Measurements from ENCODE around the gene FTO. TPM values are rescaled to one million over a fixed set of nuclear protein-coding genes. Genes with fewer than 3 reads are reported as not detected.

FTO gene
- total and polyA plus RNA-seq, 2 of the 13 experiments (the other 11 are each of a cell fraction or from before 2014, with no cell fraction given): 41.6 to 55.8 TPM

GRCh38 chr16:54176376-54176901, 472.5 kb downstream of the FTO start (continued):
- peak; percentile 92 for TF ChIP-seq DPF2 (CRISPR knock-in tag; IDR thresholded peaks at IDR 0.05; ENCODE audit: borderline replicate concordance, low read depth)
- TF ChIP-seq GZF1 (CRISPR knock-in tag; IDR thresholded peaks at IDR 0.05): peak; percentile 81; the same call in 1 of the 2 replicates
- peak; percentile 89 for TF ChIP-seq ZNF574 (CRISPR knock-in tag; IDR thresholded peaks at IDR 0.05)
- TF ChIP-seq, protein P1, sequence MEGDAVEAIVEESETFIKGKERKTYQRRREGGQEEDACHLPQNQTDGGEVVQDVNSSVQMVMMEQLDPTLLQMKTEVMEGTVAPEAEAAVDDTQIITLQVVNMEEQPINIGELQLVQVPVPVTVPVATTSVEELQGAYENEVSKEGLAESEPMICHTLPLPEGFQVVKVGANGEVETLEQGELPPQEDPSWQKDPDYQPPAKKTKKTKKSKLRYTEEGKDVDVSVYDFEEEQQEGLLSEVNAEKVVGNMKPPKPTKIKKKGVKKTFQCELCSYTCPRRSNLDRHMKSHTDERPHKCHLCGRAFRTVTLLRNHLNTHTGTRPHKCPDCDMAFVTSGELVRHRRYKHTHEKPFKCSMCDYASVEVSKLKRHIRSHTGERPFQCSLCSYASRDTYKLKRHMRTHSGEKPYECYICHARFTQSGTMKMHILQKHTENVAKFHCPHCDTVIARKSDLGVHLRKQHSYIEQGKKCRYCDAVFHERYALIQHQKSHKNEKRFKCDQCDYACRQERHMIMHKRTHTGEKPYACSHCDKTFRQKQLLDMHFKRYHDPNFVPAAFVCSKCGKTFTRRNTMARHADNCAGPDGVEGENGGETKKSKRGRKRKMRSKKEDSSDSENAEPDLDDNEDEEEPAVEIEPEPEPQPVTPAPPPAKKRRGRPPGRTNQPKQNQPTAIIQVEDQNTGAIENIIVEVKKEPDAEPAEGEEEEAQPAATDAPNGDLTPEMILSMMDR (CRISPR knock-in tag; IDR thresholded peaks at IDR 0.05): peak; percentile 94
- no peak for TF ChIP-seq RBM39 (IDR thresholded peaks at IDR 0.05; ENCODE audit: low read depth, low read length, poor library complexity, severe bottlenecking)
- no peak for TF ChIP-seq HCFC1 (IDR thresholded peaks at IDR 0.05; ENCODE audit: low read depth, low read length)
- peak; percentile 82 for TF ChIP-seq ZMAT3 (CRISPR knock-in tag; conservative IDR thresholded peaks at IDR 0.05)
- peak; percentile 60; the same call in 1 of the 2 replicates for TF ChIP-seq AHR (CRISPR knock-in tag; IDR thresholded peaks at IDR 0.05)
- TF ChIP-seq ZMAT5 (CRISPR knock-in tag; IDR thresholded peaks at IDR 0.05; ENCODE audit: borderline replicate concordance, low read depth): no peak
- peak; percentile 97 for TF ChIP-seq ZFP91 (CRISPR knock-in tag; IDR thresholded peaks at IDR 0.05; ENCODE audit: borderline replicate concordance)
- TF ChIP-seq, protein P2, sequence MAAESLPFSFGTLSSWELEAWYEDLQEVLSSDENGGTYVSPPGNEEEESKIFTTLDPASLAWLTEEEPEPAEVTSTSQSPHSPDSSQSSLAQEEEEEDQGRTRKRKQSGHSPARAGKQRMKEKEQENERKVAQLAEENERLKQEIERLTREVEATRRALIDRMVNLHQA (CRISPR knock-in tag; IDR thresholded peaks at IDR 0.05): no peak
- TF ChIP-seq GFI1 (CRISPR knock-in tag; IDR thresholded peaks at IDR 0.05; ENCODE audit: borderline replicate concordance): no peak; the same call in none of the 2 replicates
- TF ChIP-seq EHMT2 (IDR thresholded peaks at IDR 0.05; ENCODE audit: borderline replicate concordance, low read depth, low read length): no peak; the same call in 1 of the 2 replicates
- peak; percentile 61 for TF ChIP-seq ZNF629 (CRISPR knock-in tag; conservative IDR thresholded peaks at IDR 0.05)
- TF ChIP-seq HIVEP1 (CRISPR knock-in tag; IDR thresholded peaks at IDR 0.05): peak; percentile 92
- no peak for TF ChIP-seq SSRP1 (CRISPR knock-in tag; IDR thresholded peaks at IDR 0.05)
- TF ChIP-seq FOXP4 (CRISPR knock-in tag; IDR thresholded peaks at IDR 0.05): peak; percentile 98
- 0 out of 2 replicates have a peak, but pooled peaks have one; percentile 81 for TF ChIP-seq BRCA1 (CRISPR knock-in tag; IDR thresholded peaks at IDR 0.05)
- TF ChIP-seq ZBTB3 (CRISPR knock-in tag; IDR thresholded peaks at IDR 0.05; ENCODE audit: borderline replicate concordance, low read depth): 0 out of 2 replicates have a peak, but pooled peaks have one; percentile 19
- no peak for TF ChIP-seq ZNF850 (CRISPR knock-in tag; conservative IDR thresholded peaks at IDR 0.05)
- no peak for TF ChIP-seq ZNF382 (CRISPR knock-in tag; IDR thresholded peaks at IDR 0.05; ENCODE audit: borderline replicate concordance)
